B cell (primary cell): ENCODE results near the gene PBX1.

Experiments used
- CTCF ChIP-seq: fragments of 200-600 bp; IDR thresholded peaks from one replicate; pipeline ENCODE4 v1.8.0; 2022; ENCODE audit warnings: antibody characterized with exemption, mild to moderate bottlenecking
- EZH2 ChIP-seq: IDR thresholded peaks from 2 replicates; pipeline ENCODE4 v1.6.1; 2012; ENCODE audit warnings: borderline replicate concordance, low read depth, mild to moderate bottlenecking, moderate library complexity, low read length; ENCODE audit not compliant: insufficient read depth, poor library complexity, severe bottlenecking

GRCh38 chr1:164640686-164641352 lies 81.8 kb downstream of the PBX1 start:
- no peak for TF ChIP-seq CTCF
- no peak for TF ChIP-seq EZH2
